IPS DF 19.7 (cell line): ENCODE measurements around the gene FAM53A.
"Not testable (repeated sequence)": the region's sequence is repeated elsewhere in the genome, so short reads cannot be mapped to it uniquely, and the experiment has no call there.

ENCODE experiments used
- DNase-seq: peaks from one replicate; pipeline ENCODE4 v3.0.0-alpha.2; 2013; ENCODE audit warnings: low read depth, low spot score

The FAM53A gene

DNA sequence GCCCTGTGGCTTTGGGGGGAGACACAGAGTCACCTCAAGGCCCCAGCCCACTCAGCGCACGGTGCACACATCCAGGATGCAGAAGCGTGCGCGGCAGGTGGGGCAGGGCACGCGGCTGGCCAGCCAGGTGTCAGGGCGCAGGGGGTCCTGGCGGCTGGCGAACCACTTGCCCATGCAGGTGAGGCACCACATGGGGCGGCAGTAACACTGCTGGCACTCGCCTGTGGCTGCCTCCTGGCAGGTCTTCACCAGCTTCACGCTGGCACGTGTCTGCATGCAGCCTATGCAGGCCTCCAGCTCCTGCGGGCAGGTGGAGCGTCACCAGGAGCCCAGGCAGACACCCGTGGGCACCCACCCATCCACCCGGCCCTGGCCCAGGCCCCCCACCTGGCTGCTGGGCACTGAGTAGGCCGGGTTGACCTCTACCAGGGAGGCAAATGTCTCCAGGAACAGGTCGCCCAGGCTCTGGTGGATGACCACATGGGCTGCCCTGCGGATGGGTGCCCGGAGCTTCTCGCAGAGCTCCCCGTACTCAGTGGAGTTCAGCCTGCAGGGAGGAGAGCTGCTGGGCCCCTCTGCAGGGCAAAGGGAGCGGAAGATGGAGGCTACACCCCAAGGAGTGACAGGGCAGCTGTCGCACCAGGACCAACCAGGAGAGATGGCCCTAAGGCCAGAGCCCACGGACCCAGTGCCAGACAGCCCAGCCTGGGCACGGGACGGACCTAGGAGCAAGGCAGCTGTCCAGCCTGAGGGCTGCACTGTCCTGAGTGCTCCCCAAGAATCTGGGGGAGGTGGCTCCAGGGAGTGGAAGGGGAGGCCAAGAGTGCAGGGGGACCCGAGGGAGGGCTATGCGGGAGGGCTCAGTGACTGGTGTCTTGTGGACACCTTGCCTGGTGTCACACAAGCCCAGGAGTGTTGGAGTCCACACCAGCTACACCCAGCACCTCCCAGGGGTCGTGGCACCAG lies 33.3 kb upstream of the FAM53A start:
- DNase-seq: no peak

DNA sequence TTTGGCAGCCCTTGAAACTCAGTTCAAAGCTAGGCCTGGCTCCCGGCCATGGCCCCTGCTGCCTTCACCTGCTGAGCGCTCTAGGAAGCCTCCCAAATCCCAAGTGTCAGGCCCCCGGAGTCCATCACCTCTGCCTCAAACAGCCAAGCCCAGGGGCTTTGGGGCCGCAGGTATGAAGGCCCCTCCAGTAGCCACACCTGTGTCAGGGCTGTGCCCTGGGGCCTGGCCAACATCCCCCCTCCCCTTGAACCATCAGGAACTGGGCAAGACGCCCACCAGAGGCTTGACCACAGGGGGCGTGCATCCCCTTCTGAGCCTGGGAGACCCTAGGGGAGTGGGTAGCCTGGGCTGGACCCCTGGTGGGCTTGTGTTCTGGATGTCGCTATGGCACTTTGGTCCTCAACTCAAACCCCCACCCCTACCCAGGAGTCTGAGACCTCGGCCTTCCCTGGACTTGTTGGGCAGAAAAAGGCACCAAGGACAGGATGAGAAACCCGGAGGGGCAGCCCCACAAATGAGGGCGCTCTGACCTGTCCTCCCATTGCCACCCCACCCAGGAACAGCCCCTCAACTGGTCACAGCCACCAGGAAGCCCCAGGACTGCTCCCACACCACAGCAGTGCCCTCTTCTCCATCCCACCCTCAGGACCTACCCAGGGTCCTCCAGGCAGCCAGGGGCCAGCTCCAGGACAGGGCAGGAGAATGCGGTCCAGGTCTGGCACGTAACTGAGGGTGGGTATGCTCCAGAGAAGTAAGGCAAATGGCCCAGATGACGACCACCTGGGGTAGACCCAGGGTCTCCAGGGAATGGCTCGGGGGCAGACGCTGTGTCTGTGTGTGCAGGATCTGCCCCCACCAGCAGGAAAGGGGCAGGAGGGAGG lies 32.2 kb upstream of the FAM53A start:
- DNase-seq: no peak

DNA sequence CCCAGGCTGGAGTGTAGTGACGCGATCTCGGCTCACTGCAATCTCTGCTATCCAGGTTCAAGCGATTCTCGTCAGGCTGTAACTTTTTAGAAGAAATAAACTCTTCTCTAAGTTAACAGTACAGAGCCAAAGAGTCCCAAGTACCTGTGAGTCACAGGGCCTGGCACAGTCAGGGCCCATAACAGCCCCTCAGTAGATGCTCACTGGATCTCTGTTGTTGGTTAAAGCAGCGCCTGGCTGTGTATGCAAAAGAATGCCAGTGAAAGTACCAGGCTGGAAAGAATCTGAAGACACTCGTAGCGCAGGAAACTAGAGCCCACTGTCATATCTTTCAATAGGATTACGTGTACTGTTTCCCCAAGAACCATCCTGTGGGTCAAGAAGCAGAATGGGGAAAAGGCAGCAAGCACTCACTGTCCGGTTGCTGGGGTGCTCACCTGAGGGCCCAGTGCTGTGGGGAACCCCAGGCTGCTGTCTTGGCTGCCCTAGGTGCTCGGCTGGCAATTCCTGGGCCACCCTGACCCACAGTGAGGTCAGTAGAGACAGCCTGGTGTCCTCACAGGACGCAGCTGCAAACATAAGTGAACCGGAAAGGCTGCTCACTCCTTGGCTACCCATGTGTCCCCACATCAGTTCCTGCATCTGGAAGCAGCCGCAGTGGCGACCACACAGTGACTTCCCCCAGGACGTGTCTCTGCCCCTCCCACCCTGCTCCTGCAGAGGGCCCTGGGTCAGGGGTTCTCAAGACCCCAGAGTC lies 31.1 kb upstream of the FAM53A start:
- DNase-seq: no peak

DNA sequence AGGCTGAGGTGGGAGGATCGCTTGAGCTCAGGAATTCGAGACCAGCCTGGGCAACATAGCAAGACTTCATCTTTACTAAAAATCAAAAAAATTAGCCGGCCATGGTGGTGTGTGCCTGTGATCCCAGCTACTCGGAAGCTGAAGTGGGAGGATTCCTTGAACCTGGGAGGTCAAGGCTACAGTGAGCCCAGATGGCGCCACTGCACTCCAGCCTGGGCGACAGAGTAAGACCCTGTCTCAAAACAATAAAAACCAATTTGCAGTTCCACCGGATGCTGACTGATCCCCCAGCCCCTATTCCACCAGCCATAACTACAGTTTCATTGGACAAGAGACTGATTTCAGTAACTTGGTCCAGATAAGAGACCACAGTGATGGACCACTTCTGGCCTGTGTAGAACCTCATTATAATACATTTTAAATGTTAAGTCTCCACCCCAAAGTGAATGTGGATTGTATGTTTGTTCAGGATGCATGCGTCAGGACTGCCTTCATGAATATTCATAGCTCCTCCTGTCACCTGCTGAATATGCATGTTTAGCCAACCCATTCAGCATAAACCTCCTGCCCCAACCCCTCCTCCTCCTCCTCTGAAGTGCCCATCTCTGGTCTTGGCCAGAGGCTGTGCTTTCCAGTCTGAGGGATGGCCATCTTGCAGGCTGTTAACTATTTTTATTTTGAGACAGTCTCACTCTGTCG lies 30.3 kb upstream of the FAM53A start:
- DNase-seq: no peak

DNA sequence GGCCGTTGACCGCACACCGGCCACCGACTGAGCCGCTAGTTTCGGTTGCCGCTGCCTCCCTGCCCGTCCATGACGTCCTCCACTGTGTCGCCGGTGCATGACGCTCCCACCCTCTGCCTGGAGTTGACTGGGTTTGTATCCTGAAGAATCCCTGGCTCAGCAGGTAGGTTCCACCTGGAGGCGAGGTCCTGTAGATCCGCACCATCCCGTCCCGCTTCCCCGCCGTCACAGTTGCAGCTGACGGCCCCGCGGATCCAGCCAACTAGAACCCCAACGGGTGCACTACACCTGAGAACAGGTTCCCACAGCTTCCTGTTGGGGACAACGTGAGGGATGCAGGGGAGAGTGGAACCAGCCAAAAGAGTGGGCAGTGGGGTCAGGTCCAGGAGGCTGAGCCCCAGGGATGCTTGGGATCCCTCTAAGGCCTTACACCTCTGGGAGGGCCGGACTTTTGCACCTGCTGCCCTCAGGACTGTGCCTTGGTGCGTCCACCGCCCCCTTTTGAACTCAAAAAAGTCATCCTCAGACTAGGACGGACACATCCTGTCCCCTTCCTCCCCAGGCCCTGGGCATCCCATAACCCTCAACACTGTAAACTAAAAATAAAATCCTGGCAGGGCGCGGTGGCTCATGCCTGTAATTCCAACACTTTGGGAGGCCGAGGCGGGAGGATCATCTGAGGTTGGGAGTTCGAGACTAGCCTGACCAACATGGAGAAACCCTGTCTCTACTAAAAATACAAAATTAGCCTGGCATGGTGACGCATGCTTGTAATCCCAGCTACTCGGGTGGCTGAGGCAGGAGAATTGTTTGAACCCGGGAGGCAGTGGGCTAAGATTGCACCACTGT lies 29.1 kb upstream of the FAM53A start:
- no peak for DNase-seq

DNA sequence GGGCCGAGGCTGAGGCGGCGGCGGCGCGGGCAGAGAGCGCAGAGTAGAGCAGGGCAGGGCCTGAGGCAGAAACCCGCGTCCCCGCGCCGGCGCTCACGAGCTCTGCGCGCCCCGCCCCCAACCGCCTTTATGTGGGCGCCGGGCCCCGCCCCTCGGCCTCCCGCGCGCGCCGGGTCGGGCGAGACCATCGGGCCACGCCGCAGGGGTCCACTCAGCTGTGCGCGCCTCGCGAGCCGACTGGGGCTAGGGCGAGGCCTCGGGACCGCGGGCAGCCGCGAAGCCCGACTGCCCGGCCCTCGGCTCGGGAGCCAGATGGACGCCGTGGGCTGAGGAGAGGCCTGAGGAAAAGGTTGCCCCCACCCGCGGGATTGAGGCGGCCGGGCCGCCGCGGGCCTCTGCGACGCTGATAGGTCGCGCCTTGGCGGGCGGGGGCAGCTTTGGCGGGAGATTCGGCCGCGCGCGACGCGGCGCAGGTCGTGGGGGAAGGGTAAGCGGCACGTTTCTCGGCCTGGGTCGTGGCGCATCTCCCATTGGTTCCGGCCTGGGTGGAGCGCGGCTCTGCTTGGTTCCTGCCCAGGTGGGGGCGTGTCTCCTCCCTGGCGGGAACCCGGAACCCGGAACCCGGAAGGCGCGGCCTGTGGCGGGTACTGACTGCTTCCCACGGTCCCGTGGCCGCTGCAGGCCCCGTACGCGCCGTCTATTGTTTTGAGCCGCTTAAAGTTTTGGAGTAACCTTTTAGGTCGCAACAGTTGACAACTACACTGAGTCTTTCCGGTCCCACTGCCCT lies 28.3 kb upstream of the FAM53A start, which contains the start of gene SLBP:
Gene SLBP, minus strand, starts transcription at position 104 of the 787 bp plus-strand sequence. CDS start 131 bp downstream, outside the sequence.
- DNase-seq: no peak

DNA sequence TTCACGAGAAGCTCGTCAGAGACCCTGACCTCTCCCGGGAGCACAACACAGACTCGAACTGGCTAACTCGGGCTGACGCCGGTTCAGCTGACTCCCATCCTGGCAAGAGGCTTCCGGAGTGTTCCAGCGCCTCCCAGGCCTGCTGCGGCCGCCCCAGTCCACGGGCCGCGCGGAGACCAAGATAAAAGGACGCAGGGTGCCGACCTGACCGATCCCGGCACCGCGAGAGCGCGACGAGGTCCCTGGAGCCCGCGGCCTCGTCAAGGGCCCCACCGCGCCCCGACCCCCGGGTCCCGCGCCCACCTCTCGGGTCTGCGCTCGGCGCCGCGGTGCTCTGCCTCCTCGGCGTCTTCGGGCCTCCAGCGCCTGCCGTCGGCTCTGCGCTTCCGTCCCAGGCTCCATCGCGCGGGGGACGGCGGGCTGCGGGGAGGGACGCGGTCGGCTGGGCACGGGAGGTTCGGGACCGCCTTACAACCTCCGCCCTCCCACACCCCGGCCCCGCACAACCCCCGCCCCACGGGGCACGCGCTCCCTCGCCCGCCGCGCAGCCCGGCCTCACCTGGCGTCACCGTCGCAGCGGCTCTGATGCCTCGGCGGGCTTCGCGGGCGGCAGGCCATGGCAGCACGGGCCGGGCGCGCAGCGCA lies 27.6 kb upstream of the FAM53A start:
- no peak for DNase-seq

DNA sequence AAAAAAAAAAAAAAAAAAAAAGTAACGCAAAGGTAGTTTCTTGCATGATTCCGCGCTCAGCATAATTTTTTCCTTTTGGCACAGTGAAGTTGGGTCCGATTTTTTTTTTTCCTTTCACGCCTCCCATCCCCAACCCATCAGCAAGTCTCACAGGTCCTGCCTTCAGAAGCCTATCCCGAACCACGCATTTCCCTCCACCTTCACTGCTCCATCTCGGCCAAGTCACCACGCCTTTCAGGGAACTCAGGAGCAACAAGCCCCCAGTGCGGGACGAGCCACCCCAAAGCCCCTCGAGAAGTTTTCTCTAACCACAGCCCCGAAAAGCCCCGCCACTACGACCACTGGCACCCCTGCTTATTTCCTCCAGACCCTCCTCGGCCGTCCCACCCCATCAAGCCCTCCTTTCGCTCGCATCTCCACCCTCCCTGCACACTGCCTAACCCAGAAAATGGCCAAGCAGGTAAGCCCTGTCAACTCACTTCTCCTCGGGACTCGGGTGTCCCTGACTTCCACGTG lies 27.0 kb upstream of the FAM53A start:
- no peak for DNase-seq

DNA sequence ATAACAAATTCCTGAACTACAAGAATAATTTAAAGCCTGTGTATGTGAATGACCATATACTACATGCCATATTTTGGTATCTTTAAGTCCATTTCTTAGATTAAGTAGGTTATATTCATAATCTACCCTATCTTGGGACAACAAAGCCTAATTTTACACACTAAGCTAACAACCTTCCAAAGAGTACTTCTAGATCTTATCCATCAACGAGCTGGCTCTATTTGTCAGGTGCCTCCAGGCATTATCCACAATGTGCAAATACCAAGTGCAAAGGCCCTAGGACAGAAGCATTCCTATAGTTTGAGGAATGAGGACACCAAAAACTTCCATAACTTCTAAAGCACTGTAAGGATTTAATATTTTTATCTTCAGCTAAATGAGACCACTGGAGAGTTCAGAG lies 24.5 kb upstream of the FAM53A start:
- DNase-seq: no peak

DNA sequence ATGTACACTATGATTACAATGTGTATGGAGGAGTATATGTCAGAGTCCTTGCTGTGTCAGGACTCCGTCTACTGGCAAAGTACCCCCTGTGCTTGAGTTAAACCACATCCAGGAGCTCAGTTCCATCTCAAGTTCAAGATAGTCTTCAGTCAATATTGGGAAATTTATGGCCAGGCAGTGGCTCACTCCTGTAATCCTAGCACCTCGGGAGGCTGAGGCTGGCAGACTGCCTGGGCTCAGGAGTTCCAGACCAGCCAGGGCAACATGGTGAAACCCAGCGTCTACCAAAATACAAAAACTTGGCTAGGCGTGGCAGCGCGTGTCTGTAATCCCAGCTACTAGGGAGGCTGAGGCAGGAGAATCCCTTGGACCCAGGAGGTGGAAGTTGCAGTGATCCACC lies 22.2 kb upstream of the FAM53A start:
- DNase-seq: no peak

DNA sequence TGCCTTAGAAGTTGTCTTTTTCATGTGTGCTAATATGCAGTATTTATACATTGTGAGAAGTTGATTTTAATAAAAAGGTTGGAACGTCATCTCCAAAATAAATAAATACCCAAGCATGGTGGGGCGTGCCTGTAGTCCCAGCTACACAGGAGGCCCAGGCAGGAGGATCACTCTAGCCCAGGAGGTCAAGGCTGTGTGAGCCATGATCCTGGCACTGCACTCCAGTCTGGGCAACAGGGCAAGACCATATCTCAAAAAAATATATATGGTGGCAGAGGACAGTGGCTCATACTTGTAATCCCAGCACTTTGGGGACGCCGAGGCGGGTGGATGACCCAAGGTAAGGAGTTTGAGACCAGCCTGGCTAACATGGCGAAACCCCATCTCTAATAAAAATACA lies 21.6 kb upstream of the FAM53A start:
- DNase-seq: no peak

DNA sequence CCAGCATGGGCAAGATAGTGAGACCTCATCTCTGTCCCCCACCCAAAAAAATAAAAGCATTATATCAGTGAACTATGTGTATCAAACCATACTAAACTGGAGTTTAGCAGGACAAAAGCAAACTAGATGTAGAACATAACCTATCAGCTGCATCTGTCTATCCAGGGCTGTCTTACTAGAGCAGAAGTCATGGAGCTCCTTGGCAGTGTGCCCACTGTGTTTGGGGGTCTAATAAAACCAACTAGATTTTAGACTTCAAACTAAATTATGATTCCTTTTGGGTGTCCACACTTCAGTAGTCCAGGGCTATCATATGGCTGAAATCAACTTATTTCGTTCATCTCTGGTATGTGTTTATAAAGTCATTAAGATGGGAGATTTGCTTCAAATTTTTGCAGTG lies 19.8 kb upstream of the FAM53A start:
- no peak for DNase-seq

DNA sequence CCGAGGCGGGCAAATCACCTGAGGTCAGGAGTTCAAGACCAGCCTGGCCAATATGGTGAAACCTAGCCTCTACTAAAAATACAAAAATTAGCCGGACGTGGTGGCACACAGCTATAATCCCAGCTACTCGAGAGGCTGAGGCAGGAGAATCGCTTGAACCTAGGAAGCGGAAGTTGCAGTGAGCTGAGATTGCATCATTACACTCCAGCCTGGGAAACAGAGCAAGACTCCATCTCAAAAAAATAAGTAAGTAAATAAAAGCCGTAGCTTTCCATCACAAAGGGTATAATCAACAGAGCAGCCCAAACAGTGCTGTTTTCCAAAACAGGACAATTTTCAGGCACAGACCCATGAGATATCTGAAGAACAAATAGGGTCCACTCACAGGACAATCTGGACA lies 17.6 kb upstream of the FAM53A start:
- DNase-seq: not testable (repeated sequence)

DNA sequence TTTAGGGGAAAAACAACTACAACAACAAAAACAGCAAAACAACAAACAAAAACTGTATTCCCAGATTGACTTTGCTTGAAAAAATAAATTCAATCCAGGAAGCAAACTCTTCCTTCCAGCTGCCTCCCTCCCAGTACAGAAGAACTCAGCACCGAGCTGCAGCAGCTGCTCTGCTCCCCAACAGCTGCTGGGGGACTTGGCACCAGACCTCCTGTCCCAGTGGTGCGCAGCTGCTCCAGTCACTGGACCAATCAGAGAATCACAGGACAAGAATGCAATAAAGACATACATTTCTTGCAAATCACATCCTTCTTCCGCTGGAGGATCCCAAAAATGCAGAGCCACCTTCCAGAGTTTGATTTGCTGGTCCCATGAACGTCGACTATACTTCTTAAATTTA lies 11.8 kb upstream of the FAM53A start:
- no peak for DNase-seq

DNA sequence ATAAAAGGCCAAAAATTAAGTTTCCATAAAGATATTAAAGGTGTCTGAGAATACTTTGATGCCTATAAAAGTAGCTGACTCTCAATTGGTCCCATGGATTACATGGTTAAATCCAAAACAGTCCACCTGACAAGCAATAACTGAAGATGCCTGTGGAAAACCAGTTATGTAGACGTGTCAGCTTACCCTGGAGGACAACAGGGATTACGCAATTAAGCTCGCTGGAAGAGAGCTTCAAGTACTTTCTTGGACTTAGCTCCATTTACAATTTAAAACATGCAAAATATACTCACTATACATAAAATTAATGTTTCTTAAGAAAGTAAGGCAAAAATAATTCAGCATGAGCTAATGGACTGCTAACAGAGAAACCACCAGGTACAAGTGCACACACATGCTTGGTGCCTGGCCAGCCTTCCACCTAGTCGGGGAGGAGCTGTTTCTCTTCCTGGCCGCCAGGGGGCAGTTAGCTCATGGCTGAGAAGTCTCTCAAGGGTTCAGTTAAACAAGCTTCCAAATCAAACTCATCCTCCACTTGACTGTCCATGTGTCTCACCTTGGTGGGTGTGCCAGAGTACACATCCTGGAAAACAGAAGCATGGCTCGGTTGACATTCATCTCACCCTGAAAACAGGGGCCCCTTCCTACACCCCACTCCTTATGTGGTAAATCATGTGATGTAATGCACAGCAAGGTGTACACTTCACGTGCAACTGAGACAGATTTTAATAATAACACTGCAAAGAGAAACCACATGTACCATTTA lies 9.2 kb upstream of the FAM53A start:
- no peak for DNase-seq

DNA sequence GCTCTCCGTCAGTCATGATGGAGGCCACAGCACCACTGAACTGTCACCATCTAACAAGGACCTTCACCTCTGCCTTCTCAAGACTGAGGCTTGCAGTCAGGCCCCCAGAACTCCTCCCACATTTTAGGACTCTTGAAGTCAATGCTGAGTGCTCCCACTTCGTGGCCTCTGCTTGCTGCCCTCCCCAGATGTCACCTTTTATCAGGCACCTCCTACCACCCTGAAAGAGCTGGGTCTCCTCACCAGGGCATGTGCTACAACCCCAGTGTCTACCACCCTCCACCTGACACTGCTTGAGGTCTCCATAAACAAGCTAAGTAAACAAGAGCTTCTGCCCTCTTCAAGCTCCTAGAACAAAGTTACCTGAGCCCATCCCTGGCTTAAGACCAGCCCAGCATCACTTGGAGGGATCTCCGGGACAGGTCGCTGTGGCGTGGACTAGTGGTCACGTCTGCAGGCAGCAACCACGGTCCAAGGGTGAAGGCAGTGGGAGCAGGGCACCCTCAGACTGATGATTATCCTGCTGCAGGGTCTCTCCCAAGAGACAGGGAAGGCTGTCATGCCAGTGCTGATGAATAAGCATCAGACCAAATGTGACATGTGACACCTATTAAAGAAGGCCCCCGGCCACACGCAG lies 7.7 kb upstream of the FAM53A start:
- no peak for DNase-seq

DNA sequence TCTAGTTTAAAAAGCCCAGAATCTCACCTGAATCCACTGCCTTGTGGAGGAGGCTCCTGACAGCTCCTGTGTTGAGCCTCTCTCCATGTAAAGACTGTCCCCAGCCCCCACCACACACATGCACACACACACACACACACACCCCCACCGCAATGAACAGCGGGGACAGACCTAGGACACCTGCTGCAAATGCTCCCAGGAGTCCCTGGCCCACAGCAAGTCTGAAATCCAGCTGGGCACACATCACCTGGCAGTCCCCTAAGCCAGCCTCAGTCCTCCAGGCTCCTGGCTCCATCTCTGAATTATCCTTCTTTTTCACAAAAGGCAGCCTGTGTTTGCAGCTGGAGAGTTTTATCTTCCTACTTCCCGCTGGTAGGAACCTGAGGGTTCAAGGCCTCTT lies 6.6 kb upstream of the FAM53A start:
- DNase-seq: no peak
